Measurements from ENCODE around the gene WDFY3.

WDFY3 gene

GRCh38 chr4:84697615-84698201, 268.8 kb downstream of the WDFY3 start:
- no peak overlapping the region for H3K4me3 ChIP-seq (ENCODE audit: low read depth, low read length)
- no peak for TF ChIP-seq CTCF (IDR thresholded peaks at IDR 0.05; ENCODE audit: low read depth, low read length)

- TF ChIP-seq CTCF (IDR thresholded peaks at IDR 0.05; ENCODE audit: low read depth, low read length), result no peak
- H3K4me3 ChIP-seq (ENCODE audit: low read depth, low read length), result no peak overlapping the region
These were observed 269.3 kb downstream of the WDFY3 start for GRCh38 chr4:84697159-84697558.

- no peak overlapping the region for H3K4me3 ChIP-seq (ENCODE audit: low read depth, low read length)
- no peak for TF ChIP-seq CTCF (IDR thresholded peaks at IDR 0.05; ENCODE audit: low read depth, low read length)
These were observed 274.7 kb downstream of the WDFY3 start for GRCh38 chr4:84691800-84692199.

GRCh38 chr4:84691170-84691691, 275.3 kb downstream of the WDFY3 start:
- peak overlapping the region; percentile 9; the same call in 1 of the 2 replicates for H3K4me3 ChIP-seq (ENCODE audit: low read depth, low read length)

GRCh38 chr4:84690481-84690880, 276.0 kb downstream of the WDFY3 start:
- peak overlapping the region; percentile 36 for H3K4me3 ChIP-seq (ENCODE audit: low read depth, low read length)
- TF ChIP-seq CTCF (IDR thresholded peaks at IDR 0.05; ENCODE audit: low read depth, low read length), result no peak

More at GRCh38 chr4:84691170-84691691, 275.3 kb downstream of the WDFY3 start:
- TF ChIP-seq CTCF (IDR thresholded peaks at IDR 0.05; ENCODE audit: low read depth, low read length), result no peak

- TF ChIP-seq CTCF (IDR thresholded peaks at IDR 0.05; ENCODE audit: low read depth, low read length), result no peak
- H3K4me3 ChIP-seq (ENCODE audit: low read depth, low read length), result no peak overlapping the region
These were observed 277.3 kb downstream of the WDFY3 start for GRCh38 chr4:84689197-84689596.

- H3K4me3 ChIP-seq (ENCODE audit: low read depth, low read length), result no peak overlapping the region
These were observed 277.9 kb downstream of the WDFY3 start for GRCh38 chr4:84688605-84689004.

More at GRCh38 chr4:84688605-84689004, 277.9 kb downstream of the WDFY3 start:
- no peak for TF ChIP-seq CTCF (IDR thresholded peaks at IDR 0.05; ENCODE audit: low read depth, low read length)
